DOHH2 (cell line): Measurements from ENCODE around the gene KRT33B.

Source experiments
- EZH2phosphoT487 ChIP-seq: fragments of 200-600 bp; sonication (generic); IDR thresholded peaks from 2 replicates; pipeline ENCODE4 v1.6.1; 2017; ENCODE audit warnings: borderline replicate concordance, mild to moderate bottlenecking, antibody characterized with exemption, low read length, moderate library complexity, mixed read lengths
- TF ChIP-seq, protein P1 (sequence below): fragments of 200-600 bp; sonication (generic); IDR thresholded peaks from one replicate; pipeline ENCODE4 v1.5.1; 2014; ENCODE audit warnings: antibody characterized with exemption, mild to moderate bottlenecking, low read depth, low read length; ENCODE audit not compliant: poor library complexity, severe bottlenecking

DNA sequence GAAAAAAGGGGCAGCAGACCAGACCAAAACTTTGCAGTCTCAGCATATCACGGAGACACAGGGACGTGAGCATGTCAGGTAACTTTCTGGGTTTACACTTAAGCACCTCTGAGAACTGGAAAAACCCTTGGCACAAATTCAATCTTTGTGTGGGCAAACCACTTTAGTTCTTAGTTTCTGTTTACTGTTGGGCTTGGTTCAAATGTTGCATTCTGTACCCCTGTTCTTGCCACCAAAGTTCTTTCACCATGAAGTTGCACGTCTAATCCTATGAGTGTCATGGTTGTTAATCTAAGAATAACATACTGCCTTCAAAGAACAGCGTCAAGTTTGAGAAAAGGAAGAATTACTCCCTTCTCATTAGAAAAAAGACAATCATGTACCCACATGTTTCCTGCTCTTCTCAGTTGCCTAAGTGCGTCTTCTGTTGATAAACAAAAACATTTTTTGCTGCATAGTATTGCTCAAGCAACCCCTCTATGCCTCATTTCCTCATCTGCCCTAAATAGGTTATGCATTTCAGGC is 30.6 kb downstream of the KRT33B start:
- TF ChIP-seq, protein P1, sequence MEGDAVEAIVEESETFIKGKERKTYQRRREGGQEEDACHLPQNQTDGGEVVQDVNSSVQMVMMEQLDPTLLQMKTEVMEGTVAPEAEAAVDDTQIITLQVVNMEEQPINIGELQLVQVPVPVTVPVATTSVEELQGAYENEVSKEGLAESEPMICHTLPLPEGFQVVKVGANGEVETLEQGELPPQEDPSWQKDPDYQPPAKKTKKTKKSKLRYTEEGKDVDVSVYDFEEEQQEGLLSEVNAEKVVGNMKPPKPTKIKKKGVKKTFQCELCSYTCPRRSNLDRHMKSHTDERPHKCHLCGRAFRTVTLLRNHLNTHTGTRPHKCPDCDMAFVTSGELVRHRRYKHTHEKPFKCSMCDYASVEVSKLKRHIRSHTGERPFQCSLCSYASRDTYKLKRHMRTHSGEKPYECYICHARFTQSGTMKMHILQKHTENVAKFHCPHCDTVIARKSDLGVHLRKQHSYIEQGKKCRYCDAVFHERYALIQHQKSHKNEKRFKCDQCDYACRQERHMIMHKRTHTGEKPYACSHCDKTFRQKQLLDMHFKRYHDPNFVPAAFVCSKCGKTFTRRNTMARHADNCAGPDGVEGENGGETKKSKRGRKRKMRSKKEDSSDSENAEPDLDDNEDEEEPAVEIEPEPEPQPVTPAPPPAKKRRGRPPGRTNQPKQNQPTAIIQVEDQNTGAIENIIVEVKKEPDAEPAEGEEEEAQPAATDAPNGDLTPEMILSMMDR = no peak
- no peak for TF ChIP-seq EZH2phosphoT487
